B cell (primary cell): ENCODE data around the gene CHST9. TPM values are rescaled to one million over a fixed set of nuclear protein-coding genes. Genes with fewer than 3 reads are reported as not detected.
"Not testable (repeated sequence)": the region's sequence is repeated elsewhere in the genome, so short reads cannot be mapped to it uniquely, and the experiment has no call there.

Experiments
- ATAC-seq: fragments of 200-7000 bp; cut with Tn5 transposase; one replicate; pipeline ENCODE4 v1.10.0; 2021; ENCODE audit warnings: low read depth, mild to moderate bottlenecking, moderate number of reproducible peaks, moderate library complexity
- CTCF ChIA-PET: fragments of 350-600 bp; sonication (Branson Sonifier 250); formaldehyde crosslinking; loops from one replicate; lab custom pipeline; 2021; ENCODE audit warnings: antibody characterized with exemption, inconsistent platforms; lab: Charles Lee
- POLR2A ChIA-PET: fragments of 350-600 bp; sonication (Branson Sonifier 250); formaldehyde crosslinking; loops from one replicate; lab custom pipeline; 2021; ENCODE audit warnings: antibody characterized with exemption; lab: Charles Lee
- DNase-seq: peaks from one replicate; pipeline ENCODE4 v3.0.0; 2013
- H2AFZ ChIP-seq: 2 replicates; pipeline ENCODE4 v1.6.1; 2012; ENCODE audit warnings: mild to moderate bottlenecking, low read depth, low read length; ENCODE audit not compliant: insufficient read depth, poor library complexity, severe bottlenecking
- H3K27ac ChIP-seq, 2 donors: 1 replicate in 1 of 2; 2 replicates in 1 of 2; pipeline ENCODE4 v1.5.1; 2012 to 2013; ENCODE audit warnings: low read length in 2 of 2, mild to moderate bottlenecking in 2 of 2, moderate library complexity in 1 of 2
- H3K27me3 ChIP-seq, 4 experiments: fragments of 200-600 bp in 1 of 4; sonication (generic) in 1 of 4; replicated peaks in 1 of 4; 1 replicate in 2 of 4; 2 replicates in 2 of 4; pipeline versions ENCODE4 v1.6.1 to v1.7.0; 2013 to 2016; ENCODE audit warnings: low read length in 3 of 4, mild to moderate bottlenecking in 2 of 4, mixed read lengths in 1 of 4, moderate library complexity in 1 of 4; ENCODE audit not compliant: insufficient read depth in 4 of 4, control insufficient read depth in 3 of 4; ENCODE audit errors: control extremely low read depth in 1 of 4
- H3K36me3 ChIP-seq, 2 experiments: replicated peaks in 1 of 2; 1 replicate in 1 of 2; 2 replicates in 1 of 2; pipeline versions ENCODE4 v1.6.1 to v1.7.1; 2013; ENCODE audit warnings: low read length in 1 of 2; ENCODE audit not compliant: insufficient read depth in 2 of 2, control insufficient read depth in 1 of 2; ENCODE audit errors: control extremely low read depth in 1 of 2, extremely low read depth in 1 of 2
- H3K4me1 ChIP-seq, 2 donors: fragments of 200-600 bp in 1 of 2; sonication (generic) in 1 of 2; 1 replicate in 1 of 2; 2 replicates in 1 of 2; pipeline versions ENCODE4 v1.5.1 to v1.6.1; 2013 to 2017; ENCODE audit warnings: low read length in 2 of 2; ENCODE audit not compliant: control insufficient read depth in 2 of 2, insufficient read depth in 2 of 2
- H3K4me2 ChIP-seq: replicated peaks from 2 replicates; pipeline ENCODE3; 2012; ENCODE audit warnings: mild to moderate bottlenecking, low read depth, low read length; ENCODE audit not compliant: poor library complexity, severe bottlenecking
- H3K4me3 ChIP-seq, 5 experiments: fragments of 200-600 bp in 1 of 5; sonication (generic) in 1 of 5; 1 replicate in 3 of 5; 2 replicates in 2 of 5; pipeline versions ENCODE4 v1.5.1 to v1.7.0; 2011 to 2016; ENCODE audit warnings: low read length in 4 of 5, mild to moderate bottlenecking in 4 of 5, low read depth in 2 of 5, control low read depth in 1 of 5, moderate library complexity in 1 of 5; ENCODE audit not compliant: insufficient read depth in 1 of 5; ENCODE audit errors: control extremely low read depth in 1 of 5, extremely low read depth in 1 of 5
- H3K79me2 ChIP-seq: fragments of 200-600 bp; sonication (generic); one replicate; pipeline ENCODE4 v1.6.0; 2016; ENCODE audit warnings: low read length; ENCODE audit not compliant: control insufficient read depth, insufficient read depth
- H3K9ac ChIP-seq: fragments of 200-600 bp; sonication (generic); 2 replicates; pipeline ENCODE4 v1.6.1; 2017; ENCODE audit warnings: mild to moderate bottlenecking, low read length, moderate library complexity
- H3K9me3 ChIP-seq, 3 donors: one replicate each; pipeline versions ENCODE4 v1.6.1 to v1.7.1; 2013; ENCODE audit warnings: low read length in 2 of 3; ENCODE audit not compliant: control insufficient read depth in 2 of 3, insufficient read depth in 1 of 3; ENCODE audit errors: control extremely low read depth in 1 of 3
- H4K20me1 ChIP-seq: 2 replicates; pipeline ENCODE4 v1.6.0; 2012; ENCODE audit warnings: mild to moderate bottlenecking, low read length; ENCODE audit not compliant: insufficient read depth, control insufficient read depth, poor library complexity, severe bottlenecking
- H3K27ac Mint-ChIP-seq: one replicate; pipeline ENCODE4 v1.8.0; 2021; ENCODE audit warnings: mixed read lengths
- H3K27me3 Mint-ChIP-seq: one replicate; pipeline ENCODE4 v1.8.0; 2021; ENCODE audit warnings: mixed read lengths
- H3K4me1 Mint-ChIP-seq: one replicate; pipeline ENCODE4 v1.8.0; 2021; ENCODE audit warnings: mixed read lengths
- H3K4me3 Mint-ChIP-seq: one replicate; pipeline ENCODE4 v1.8.0; 2021; ENCODE audit warnings: mixed read lengths
- H3K9me3 Mint-ChIP-seq: one replicate; pipeline ENCODE4 v1.8.0; 2022; ENCODE audit warnings: mixed read lengths; ENCODE audit not compliant: insufficient read depth
- CTCF ChIP-seq: fragments of 200-600 bp; IDR thresholded peaks from one replicate; pipeline ENCODE4 v1.8.0; 2022; ENCODE audit warnings: antibody characterized with exemption, mild to moderate bottlenecking
- EZH2 ChIP-seq: IDR thresholded peaks from 2 replicates; pipeline ENCODE4 v1.6.1; 2012; ENCODE audit warnings: borderline replicate concordance, low read depth, mild to moderate bottlenecking, moderate library complexity, low read length; ENCODE audit not compliant: insufficient read depth, poor library complexity, severe bottlenecking
- WGBS: methylation state at CpG from one replicate; pipeline ENCODE4 v1.1.5; 2013; ENCODE audit warnings: missing lambda C conversion rate; ENCODE audit not compliant: insufficient coverage; 5-methylcytosine and 5-hydroxymethylcytosine counted together
- intact Hi-C: fragments of 100-400 bp; cut with micrococcal nuclease; formaldehyde crosslinking; loops from one replicate; pipeline ENCODE4 v1.10.0; 2022
- polyA minus RNA-seq: library from RNA; depleted of rRNA, polyadenylated mRNA; stranded (reverse); fragments of >200 nt; gene quantifications from 2 replicates; pipeline ENCODE4 v1.2.3, GENCODE V29; 2012
- polyA plus RNA-seq: library from polyadenylated mRNA; depleted of rRNA; stranded (reverse); fragments of >200 nt; gene quantifications from 2 replicates; pipeline ENCODE4 v1.2.3, GENCODE V29; 2012
- total RNA-seq, 2 donors: library from RNA; stranded (reverse); fragments of 120-200 nt in 1 of 2; gene quantifications; 1 replicate in 1 of 2; 2 replicates in 1 of 2; pipeline versions ENCODE4 v1.2.3 to v1.2.4, GENCODE V29; 2013 to 2022

CHST9 gene, protein sequence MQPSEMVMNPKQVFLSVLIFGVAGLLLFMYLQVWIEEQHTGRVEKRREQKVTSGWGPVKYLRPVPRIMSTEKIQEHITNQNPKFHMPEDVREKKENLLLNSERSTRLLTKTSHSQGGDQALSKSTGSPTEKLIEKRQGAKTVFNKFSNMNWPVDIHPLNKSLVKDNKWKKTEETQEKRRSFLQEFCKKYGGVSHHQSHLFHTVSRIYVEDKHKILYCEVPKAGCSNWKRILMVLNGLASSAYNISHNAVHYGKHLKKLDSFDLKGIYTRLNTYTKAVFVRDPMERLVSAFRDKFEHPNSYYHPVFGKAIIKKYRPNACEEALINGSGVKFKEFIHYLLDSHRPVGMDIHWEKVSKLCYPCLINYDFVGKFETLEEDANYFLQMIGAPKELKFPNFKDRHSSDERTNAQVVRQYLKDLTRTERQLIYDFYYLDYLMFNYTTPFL
- total RNA-seq, result not detected in 2 replicates
- 0.02 TPM for total RNA-seq (2013)
- not detected in 2 replicates for polyA plus RNA-seq
- under 0.01 TPM in 1 of 2 replicates, not detected in the other for polyA minus RNA-seq

DNA sequence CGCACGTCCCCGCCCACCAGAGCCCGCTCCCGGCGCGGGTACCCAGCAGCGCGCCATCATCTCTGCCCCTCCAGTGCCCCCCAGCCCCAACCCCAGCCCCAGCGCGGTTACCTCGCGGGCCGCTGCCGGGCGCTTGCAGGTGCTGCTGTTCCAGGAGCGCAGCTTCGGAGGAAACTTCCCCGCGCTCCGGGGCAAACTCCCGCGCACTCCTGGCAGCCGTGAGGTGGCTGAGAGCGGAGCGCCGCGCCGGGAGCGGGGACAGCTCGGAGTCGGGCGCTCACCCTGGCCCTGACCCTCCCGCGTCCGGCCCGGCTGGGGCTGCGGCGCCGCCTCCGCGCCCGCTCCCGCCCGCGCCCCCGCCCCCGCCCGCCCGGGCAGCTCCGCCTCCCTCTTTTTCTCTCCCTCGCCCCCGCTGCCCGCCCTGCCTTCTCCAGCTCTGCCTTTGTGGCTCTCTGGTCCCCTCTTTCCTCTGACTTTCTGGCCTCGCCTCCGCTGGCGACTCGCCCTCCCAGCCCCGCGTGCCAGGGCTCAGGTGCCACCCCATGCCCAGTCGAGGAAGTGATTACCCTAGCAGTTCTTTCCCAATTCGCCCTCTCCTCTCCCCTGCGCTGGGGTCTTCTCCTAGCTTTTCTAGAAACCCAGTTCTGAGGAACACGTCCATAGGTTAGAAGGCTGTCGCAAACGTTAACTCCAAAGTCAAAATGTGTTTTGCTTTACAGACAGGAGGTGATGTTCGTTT is at the start of gene CHST9:
CHST9 (minus strand) TSS at position 284 of the 739 bp plus-strand sequence. CDS start 42,499 bp downstream, outside the sequence.
- intact Hi-C loops, result no loop called here
- Histone ChIP-seq H3K36me3 (no peaks in the 10 kb centered on the region), H4K20me1 (no peaks in the 10 kb centered on the region), H3K27ac (no peak within 1 kb of the TSS), H3K4me2 (no peak within 1 kb of the TSS), H3K27me3 (peaks cover 0 to 9% (median 6%) of the 10 kb centered on the region in 4 experiments), H3K9ac (no peak within 1 kb of the TSS), H3K4me3 (no peak within 1 kb of the TSS), H2AFZ (no peak within 1 kb of the TSS), H3K9me3 (no peaks in the 10 kb centered on the region), H3K79me2 (no peaks in the 10 kb centered on the region), H3K4me1 (no peaks in the 10 kb centered on the region)
- WGBS, result 7% methylated on average over 42 of the region's 67 CpGs
- no peaks in the 10 kb centered on the region for H3K9me3 Mint-ChIP-seq
- POLR2A ChIA-PET, result no interaction called here
- TF ChIP-seq CTCF, result no peak
- TF ChIP-seq EZH2, result no peak
- H3K4me3 Mint-ChIP-seq, result no peak within 1 kb of the TSS
- ATAC-seq (no peak), DNase-seq (no peak)
- peaks cover 34% of the 10 kb centered on the region for H3K27me3 Mint-ChIP-seq
- CTCF ChIA-PET, result no interaction called here
- H3K4me1 Mint-ChIP-seq, result peaks cover 3% of the 10 kb centered on the region
- no peak within 1 kb of the TSS for H3K27ac Mint-ChIP-seq

DNA sequence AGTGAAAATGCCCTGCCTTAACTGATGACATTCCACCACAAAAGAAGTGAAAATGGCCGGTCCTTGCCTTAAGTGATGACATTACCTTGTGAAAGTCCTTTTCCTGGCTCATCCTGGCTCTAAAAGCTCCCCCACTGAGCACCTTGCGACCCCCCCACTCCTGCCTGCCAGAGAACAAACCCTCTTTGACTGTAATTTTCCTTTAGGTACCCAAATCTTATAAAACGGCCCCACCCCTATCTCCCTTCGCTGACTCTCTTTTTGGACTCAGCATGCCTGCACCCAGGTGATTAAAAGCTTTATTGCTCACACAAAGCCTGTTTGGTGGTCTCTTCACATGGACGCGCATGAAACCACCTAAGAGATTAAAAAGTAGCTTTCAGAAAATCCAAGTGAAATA is 47.2 kb upstream of the CHST9 start:
- H3K4me2 ChIP-seq, H3K79me2 ChIP-seq, H3K27me3 ChIP-seq, DNase-seq, H3K36me3 ChIP-seq, H3K4me1 ChIP-seq, H3K4me1 Mint-ChIP-seq, POLR2A ChIA-PET, H3K27ac ChIP-seq, intact Hi-C loops, H3K4me3 ChIP-seq, H4K20me1 ChIP-seq, H3K4me3 Mint-ChIP-seq, H3K9me3 Mint-ChIP-seq, CTCF ChIA-PET, H3K27me3 Mint-ChIP-seq, H3K9me3 ChIP-seq, H2AFZ ChIP-seq, H3K27ac Mint-ChIP-seq, H3K9ac ChIP-seq, ATAC-seq: not testable (repeated sequence)
- 68% methylated on average over 4 of the region's 6 CpGs for WGBS

DNA sequence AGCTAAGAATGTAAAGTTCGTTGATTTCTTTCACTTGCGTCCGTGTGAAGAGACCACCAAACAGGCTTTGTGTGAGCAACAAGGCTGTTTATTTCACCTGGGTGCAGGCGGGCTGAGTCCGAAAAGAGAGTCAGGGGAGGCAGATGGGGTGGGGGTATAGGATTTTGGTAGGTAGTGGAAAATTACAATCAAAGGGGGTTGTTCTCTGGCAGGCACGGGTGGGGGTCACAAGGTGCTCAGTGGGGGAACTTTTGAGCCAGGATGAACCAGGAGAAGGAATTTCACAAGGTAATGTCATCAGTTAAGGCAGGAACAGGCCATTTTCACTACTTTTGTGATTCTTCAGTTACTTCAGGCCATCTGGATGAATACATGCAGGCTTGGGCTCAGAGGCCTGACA is 46.6 kb upstream of the CHST9 start:
- H3K27ac Mint-ChIP-seq, CTCF ChIA-PET, H3K4me1 Mint-ChIP-seq, H3K27ac ChIP-seq, H3K4me3 ChIP-seq, H3K27me3 Mint-ChIP-seq, H3K27me3 ChIP-seq, DNase-seq, H3K9me3 ChIP-seq, H3K79me2 ChIP-seq, H3K36me3 ChIP-seq, POLR2A ChIA-PET, H2AFZ ChIP-seq, ATAC-seq, H4K20me1 ChIP-seq, H3K4me3 Mint-ChIP-seq, H3K9me3 Mint-ChIP-seq, H3K9ac ChIP-seq, H3K4me1 ChIP-seq, H3K4me2 ChIP-seq, intact Hi-C loops: not testable (repeated sequence)
- WGBS, result 75% methylated on average over 6 of the region's 6 CpGs
